Panc1 (cell line): ENCODE results near the gene ZNF888. TPM values are rescaled to one million over a fixed set of nuclear protein-coding genes. Genes with fewer than 3 reads are reported as not detected.
"Not testable (repeated sequence)": the region's sequence is repeated elsewhere in the genome, so short reads cannot be mapped to it uniquely, and the experiment has no call there.

Experiments used
- ATAC-seq: fragments of 200-7000 bp; cut with Tn5 transposase; 2 replicates; pipeline ENCODE4 v1.9.1; 2020; ENCODE audit warnings: mild to moderate bottlenecking, moderate library complexity
- BruUV-seq: library from RNA; stranded (reverse); fragments of 400-500 nt; replicated peaks from 2 replicates; lab custom pipeline; 2021; lab: Mats Ljungman, UMichigan
- CTCF ChIA-PET: fragments of 300-600 bp; sonication (Branson Sonifier 250); formaldehyde crosslinking; loops from one replicate; lab custom pipeline; 2022; ENCODE audit warnings: antibody characterized with exemption; lab: Charles Lee
- POLR2A ChIA-PET: fragments of 300-600 bp; sonication (Branson Sonifier 250); formaldehyde crosslinking; loops from one replicate; lab custom pipeline; 2022; ENCODE audit warnings: antibody characterized with exemption; lab: Charles Lee
- DNase-seq: peaks from one replicate; pipeline ENCODE4 v3.0.0-alpha.2; 2010; ENCODE audit warnings: low read depth, low spot score
- H3K27ac ChIP-seq: 2 replicates; pipeline ENCODE4 v1.5.1; 2011; ENCODE audit warnings: mild to moderate bottlenecking, low read length, inconsistent platforms
- H3K27me3 ChIP-seq: fragments of 200-500 bp; sonication (Bioruptor generic); 2 replicates; pipeline ENCODE4 v1.6.0; 2014; ENCODE audit warnings: low read length, inconsistent platforms; ENCODE audit not compliant: control insufficient read depth, insufficient read depth
- H3K36me3 ChIP-seq: fragments of 200-500 bp; sonication (Bioruptor generic); 2 replicates; pipeline ENCODE4 v1.5.1; 2014; ENCODE audit warnings: inconsistent platforms, mild to moderate bottlenecking, low read length, moderate library complexity; ENCODE audit not compliant: control insufficient read depth, insufficient read depth
- H3K4me1 ChIP-seq: 2 replicates; pipeline ENCODE4 v1.5.1; 2011; ENCODE audit warnings: inconsistent platforms, mild to moderate bottlenecking, low read length, moderate library complexity; ENCODE audit not compliant: control insufficient read depth, insufficient read depth
- H3K4me3 ChIP-seq, 2 experiments: 2 replicates each; pipeline ENCODE4 v1.5.1; 2011 to 2012; ENCODE audit warnings: low read depth in 2 of 2, low read length in 2 of 2, mild to moderate bottlenecking in 2 of 2, inconsistent platforms in 1 of 2, moderate library complexity in 1 of 2
- H3K9me3 ChIP-seq: fragments of 200-500 bp; sonication (Bioruptor generic); 2 replicates; pipeline ENCODE4 v1.5.1; 2014; ENCODE audit warnings: low read depth, mild to moderate bottlenecking, inconsistent platforms, low read length, moderate library complexity; ENCODE audit not compliant: control insufficient read depth, insufficient read depth
- POLR2AphosphoS5 ChIP-seq: IDR thresholded peaks from 2 replicates; pipeline ENCODE4 v1.6.1; 2012; ENCODE audit warnings: mild to moderate bottlenecking, low read depth, low read length, moderate library complexity
- in situ Hi-C: cut with HindIII; loops from 2 replicates; pipeline ENCODE4 v1.10.0; 2016; ENCODE audit warnings: low sequenced_read_pairs, low pct_unique_long_range_greater_than_20kb
- intact Hi-C: fragments of 100-400 bp; cut with micrococcal nuclease; formaldehyde crosslinking; loops from one replicate; pipeline ENCODE4 v1.10.0; 2022; ENCODE audit not compliant: unreplicated experiment
- total RNA-seq: library from RNA; stranded (reverse); gene quantifications from one replicate; pipeline ENCODE4 v1.2.1, GENCODE V29; 2021; ENCODE audit not compliant: unreplicated experiment

The ZNF888 gene
- total RNA-seq, 1 experiment from 2014 or later = 7.4 TPM

- BruUV-seq = not testable (repeated sequence)
- peak; percentile 30 for DNase-seq
Measured at GRCh38 chr19:52857378-52858191, 65.6 kb downstream of the ZNF888 start, which contains the start of gene ZNF468. Gene ZNF468, minus strand, starts transcription at chr19:52857619. Its CDS starts 3,347 bp downstream, at chr19:52854272.

GRCh38 chr19:52856540-52857377 lies 66.5 kb downstream of the ZNF888 start:
- intact Hi-C loops, H3K36me3 ChIP-seq, in situ Hi-C loops, CTCF ChIA-PET, H3K4me1 ChIP-seq, H3K27me3 ChIP-seq, H3K9me3 ChIP-seq, BruUV-seq, DNase-seq, POLR2A ChIA-PET: not testable (repeated sequence)
- Histone ChIP-seq H3K27ac (peak overlapping the region; percentile 82), H3K4me3 (peak overlapping the region; percentile 61 to 81)
- ATAC-seq = peak; percentile 29

More at GRCh38 chr19:52857378-52858191, 65.6 kb downstream of the ZNF888 start, which contains the start of gene ZNF468:
- H3K27ac ChIP-seq = peak within 1 kb of the TSS; percentile 82
- POLR2A ChIA-PET, H3K36me3 ChIP-seq, CTCF ChIA-PET, H3K27me3 ChIP-seq, H3K9me3 ChIP-seq, H3K4me1 ChIP-seq, intact Hi-C loops, in situ Hi-C loops: not testable (repeated sequence)
- TF ChIP-seq POLR2AphosphoS5 = peak; percentile 56
- ATAC-seq = peak; percentile 99
- peak within 1 kb of the TSS; percentile 61 to 81 for H3K4me3 ChIP-seq

Other genes with a start within 250 kb of the ZNF888 start
- 16.6 TPM for gene ZNF611, start 188.4 kb downstream of the ZNF888 start, total RNA-seq
- 13.6 TPM for gene ZNF600, start 136.6 kb downstream of the ZNF888 start, total RNA-seq
- gene ZNF28, start 101.8 kb downstream of the ZNF888 start, total RNA-seq = 26.7 TPM
- 27.5 TPM for gene ZNF468, start 65.8 kb downstream of the ZNF888 start, total RNA-seq
- 10.2 TPM for gene ZNF320, start 25.8 kb downstream of the ZNF888 start, total RNA-seq
- 7.1 TPM for gene ZNF816, start 39.5 kb upstream of the ZNF888 start, total RNA-seq
- gene ERVV-1, start 90.5 kb upstream of the ZNF888 start, total RNA-seq = not detected
- gene ERVV-2, start 121.3 kb upstream of the ZNF888 start, total RNA-seq = 0.10 TPM
- gene ZNF160, start 180.0 kb upstream of the ZNF888 start, total RNA-seq = 29.1 TPM
- gene ZNF415, start 209.5 kb upstream of the ZNF888 start, total RNA-seq = not detected
- gene ZNF347, start 235.6 kb upstream of the ZNF888 start, total RNA-seq = 18.8 TPM